CD4-positive, alpha-beta T cell treated with Interleukin-6 for 4 hours (primary cell): ENCODE measurements around the gene LARGE1.

Source experiments
- DNase-seq: peaks from one replicate; pipeline ENCODE4 v3.0.0-alpha.2; 2020; ENCODE audit warnings: mixed read lengths

The LARGE1 gene

GRCh38 chr22:33817512-33818127 is 102.7 kb downstream of the LARGE1 start:
- DNase-seq: no peak

GRCh38 chr22:33812360-33812977 is 107.8 kb downstream of the LARGE1 start:
- DNase-seq: no peak

- DNase-seq: no peak
Observed at GRCh38 chr22:33811686-33812085, 108.6 kb downstream of the LARGE1 start.

GRCh38 chr22:33811208-33811607 is 109.1 kb downstream of the LARGE1 start:
- DNase-seq: no peak

GRCh38 chr22:33807470-33807869 is 112.8 kb downstream of the LARGE1 start:
- DNase-seq: no peak

- no peak for DNase-seq
Observed at GRCh38 chr22:33806191-33806590, 114.1 kb downstream of the LARGE1 start.

- no peak for DNase-seq
Observed at GRCh38 chr22:33803371-33804282, 116.6 kb downstream of the LARGE1 start.

- no peak for DNase-seq
Observed at GRCh38 chr22:33798401-33798800, 121.9 kb downstream of the LARGE1 start.

- DNase-seq: no peak
Observed at GRCh38 chr22:33796494-33796893, 123.8 kb downstream of the LARGE1 start.

- no peak for DNase-seq
Observed at GRCh38 chr22:33793475-33793874, 126.8 kb downstream of the LARGE1 start.

- DNase-seq: no peak
Observed at GRCh38 chr22:33792832-33793231, 127.4 kb downstream of the LARGE1 start.

- no peak for DNase-seq
Observed at GRCh38 chr22:33789690-33790253, 130.5 kb downstream of the LARGE1 start.

GRCh38 chr22:33788927-33789326 is 131.3 kb downstream of the LARGE1 start:
- no peak for DNase-seq

- no peak for DNase-seq
Observed at GRCh38 chr22:33787645-33788456, 132.4 kb downstream of the LARGE1 start.

- no peak for DNase-seq
Observed at GRCh38 chr22:33786149-33786548, 134.1 kb downstream of the LARGE1 start.

- DNase-seq: no peak
Observed at GRCh38 chr22:33785283-33785968, 134.8 kb downstream of the LARGE1 start.

GRCh38 chr22:33781411-33781810 is 138.9 kb downstream of the LARGE1 start:
- DNase-seq: no peak

GRCh38 chr22:33780531-33781136 is 139.6 kb downstream of the LARGE1 start:
- DNase-seq: no peak

- no peak for DNase-seq
Observed at GRCh38 chr22:33779243-33779642, 141.0 kb downstream of the LARGE1 start.

GRCh38 chr22:33776491-33776890 is 143.8 kb downstream of the LARGE1 start:
- DNase-seq: no peak

GRCh38 chr22:33774781-33775180 is 145.5 kb downstream of the LARGE1 start:
- DNase-seq: no peak

- DNase-seq: no peak
Observed at GRCh38 chr22:33772745-33773144, 147.5 kb downstream of the LARGE1 start.
